Neutrophil (primary cell): Measurements from ENCODE around the gene BPTF.
"Not testable (repeated sequence)": the region's sequence is repeated elsewhere in the genome, so short reads cannot be mapped to it uniquely, and the experiment has no call there.

Source experiments
- H3K27ac ChIP-seq: fragments of 200-600 bp; sonication (generic); 2 replicates; pipeline ENCODE4 v1.5.1; 2016; ENCODE audit warnings: mild to moderate bottlenecking, moderate library complexity
- H3K27me3 ChIP-seq: fragments of 200-600 bp; sonication (generic); 2 replicates; pipeline ENCODE4 v1.6.0; 2016; ENCODE audit warnings: mild to moderate bottlenecking
- H3K36me3 ChIP-seq: fragments of 200-600 bp; sonication (generic); 2 replicates; pipeline ENCODE4 v1.5.1; 2017
- H3K4me1 ChIP-seq, 2 experiments: fragments of 200-600 bp in 1 of 2; sonication (generic) in 1 of 2; 1 replicate in 1 of 2; 2 replicates in 1 of 2; pipeline versions ENCODE4 v1.5.1 to v1.6.1; 2013 to 2016; ENCODE audit warnings: low read depth in 1 of 2, low read length in 1 of 2, mild to moderate bottlenecking in 1 of 2, moderate library complexity in 1 of 2; ENCODE audit not compliant: control insufficient read depth in 1 of 2, insufficient read depth in 1 of 2
- H3K4me3 ChIP-seq, 2 experiments: fragments of 200-600 bp in 1 of 2; sonication (generic) in 1 of 2; 1 replicate in 1 of 2; 2 replicates in 1 of 2; pipeline ENCODE4 v1.5.1; 2013 to 2016; ENCODE audit warnings: low read depth in 1 of 2, low read length in 1 of 2, mild to moderate bottlenecking in 1 of 2, moderate library complexity in 1 of 2
- H3K9me3 ChIP-seq: fragments of 200-600 bp; sonication (generic); 2 replicates; pipeline ENCODE4 v1.5.1; 2016
- CTCF ChIP-seq: fragments of 200-600 bp; sonication (generic); IDR thresholded peaks from 2 replicates; pipeline ENCODE4 v1.5.1; 2016; ENCODE audit warnings: antibody characterized with exemption

The BPTF gene

GRCh38 chr17:67946513-67946912 lies 121.2 kb downstream of the BPTF start:
- peaks cover 99% of the 10 kb centered on the region for H3K36me3 ChIP-seq
- H3K27me3 ChIP-seq: no peaks in the 10 kb centered on the region

GRCh38 chr17:67947325-67947813 lies 122.1 kb downstream of the BPTF start:
- H3K9me3 ChIP-seq: no peaks in the 10 kb centered on the region
- no peaks in the 10 kb centered on the region for H3K4me1 ChIP-seq
- no peaks in the 10 kb centered on the region for H3K27me3 ChIP-seq
- no peak for TF ChIP-seq CTCF
- H3K27ac ChIP-seq: no peak overlapping the region
- peaks cover 97% of the 10 kb centered on the region for H3K36me3 ChIP-seq
- no peak overlapping the region for H3K4me3 ChIP-seq

More at GRCh38 chr17:67946513-67946912, 121.2 kb downstream of the BPTF start:
- no peak for TF ChIP-seq CTCF
- no peak overlapping the region for H3K27ac ChIP-seq
- H3K4me3 ChIP-seq: no peak overlapping the region
- H3K4me1 ChIP-seq: no peaks in the 10 kb centered on the region
- H3K9me3 ChIP-seq: no peaks in the 10 kb centered on the region

- no peaks in the 10 kb centered on the region for H3K4me1 ChIP-seq
- no peak overlapping the region for H3K4me3 ChIP-seq
- no peak overlapping the region for H3K27ac ChIP-seq
- H3K27me3 ChIP-seq: no peaks in the 10 kb centered on the region
- H3K9me3 ChIP-seq: no peaks in the 10 kb centered on the region
- peaks cover 85% of the 10 kb centered on the region for H3K36me3 ChIP-seq
- no peak for TF ChIP-seq CTCF
These were observed 125.6 kb downstream of the BPTF start for GRCh38 chr17:67950945-67951344.

DNA sequence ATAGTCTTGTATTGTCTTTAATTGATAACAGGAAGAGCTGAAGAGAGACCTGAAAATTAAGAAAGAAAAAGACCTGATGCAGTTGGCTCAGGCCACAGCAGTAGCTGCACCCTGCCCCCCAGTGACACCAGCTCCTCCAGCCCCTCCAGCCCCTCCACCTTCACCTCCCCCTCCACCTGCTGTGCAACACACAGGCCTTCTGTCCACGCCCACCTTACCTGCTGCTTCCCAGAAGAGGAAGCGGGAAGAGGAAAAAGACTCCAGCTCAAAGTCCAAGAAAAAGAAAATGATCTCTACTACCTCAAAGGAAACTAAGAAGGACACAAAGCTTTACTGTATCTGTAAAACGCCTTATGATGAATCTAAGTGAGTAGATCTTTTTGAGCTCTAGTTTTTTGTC lies 134.2 kb downstream of the BPTF start:
- no peak for TF ChIP-seq CTCF
- H3K27ac ChIP-seq: no peak overlapping the region
- no peaks in the 10 kb centered on the region for H3K9me3 ChIP-seq
- peaks cover 69% of the 10 kb centered on the region for H3K36me3 ChIP-seq
- no peak overlapping the region for H3K4me3 ChIP-seq
- H3K4me1 ChIP-seq: no peaks in the 10 kb centered on the region
- no peaks in the 10 kb centered on the region for H3K27me3 ChIP-seq

DNA sequence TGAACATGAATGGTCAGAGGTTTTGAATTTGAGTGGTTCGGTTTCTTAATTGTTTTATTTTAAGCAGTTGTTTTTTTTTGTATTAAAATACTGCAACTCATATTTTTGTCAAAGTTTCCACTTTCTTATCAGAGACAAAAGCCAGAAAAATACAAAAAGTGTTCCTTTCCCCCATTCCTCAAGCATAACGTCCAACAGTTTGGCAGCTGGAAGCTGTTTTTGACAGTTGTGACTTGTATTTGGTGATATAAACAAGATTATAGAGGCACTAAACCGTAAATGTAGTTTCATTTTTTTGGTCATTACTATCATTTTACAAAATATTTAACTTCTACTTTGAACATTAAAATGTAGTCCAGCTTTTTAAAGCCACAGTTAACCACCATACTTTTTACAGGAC lies 135.0 kb downstream of the BPTF start:
- not testable (repeated sequence) for H3K4me1 ChIP-seq, H3K4me3 ChIP-seq, H3K9me3 ChIP-seq, H3K27me3 ChIP-seq, H3K27ac ChIP-seq
- H3K36me3 ChIP-seq: peaks cover 70% of the 10 kb centered on the region

DNA sequence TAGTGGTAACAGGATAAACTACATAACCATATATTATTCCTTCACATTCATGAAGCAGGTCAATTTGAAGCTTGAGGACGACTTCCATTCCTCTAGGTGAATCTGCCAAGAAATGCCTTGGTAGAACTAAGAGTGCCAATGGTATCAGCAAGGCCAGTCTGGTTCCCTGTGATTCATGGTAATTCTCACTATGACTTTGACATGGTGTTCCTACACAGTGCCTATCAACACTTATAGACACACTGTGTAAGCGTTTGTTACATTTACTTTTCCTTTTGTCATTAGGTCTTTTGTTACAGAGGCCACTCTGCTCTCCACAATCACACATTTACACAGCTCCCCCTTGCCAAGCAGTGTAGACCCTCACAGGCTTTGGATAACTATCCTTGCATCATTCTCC lies 136.9 kb downstream of the BPTF start:
- H3K9me3 ChIP-seq, H3K4me1 ChIP-seq: not testable (repeated sequence)
- H3K36me3 ChIP-seq: peaks cover 76% of the 10 kb centered on the region

GRCh38 chr17:67963145-67963572 lies 137.9 kb downstream of the BPTF start:
- H3K36me3 ChIP-seq: peaks cover 73% of the 10 kb centered on the region

More for the DNA sequence above, 136.9 kb downstream of the BPTF start:
- H3K27ac ChIP-seq, H3K27me3 ChIP-seq, H3K4me3 ChIP-seq: not testable (repeated sequence)

More at GRCh38 chr17:67963145-67963572, 137.9 kb downstream of the BPTF start:
- peak; percentile 73 for TF ChIP-seq CTCF
- H3K27me3 ChIP-seq, H3K4me1 ChIP-seq, H3K4me3 ChIP-seq, H3K27ac ChIP-seq, H3K9me3 ChIP-seq: not testable (repeated sequence)
